ENCODE measurements around the gene DOLK.

DNA sequence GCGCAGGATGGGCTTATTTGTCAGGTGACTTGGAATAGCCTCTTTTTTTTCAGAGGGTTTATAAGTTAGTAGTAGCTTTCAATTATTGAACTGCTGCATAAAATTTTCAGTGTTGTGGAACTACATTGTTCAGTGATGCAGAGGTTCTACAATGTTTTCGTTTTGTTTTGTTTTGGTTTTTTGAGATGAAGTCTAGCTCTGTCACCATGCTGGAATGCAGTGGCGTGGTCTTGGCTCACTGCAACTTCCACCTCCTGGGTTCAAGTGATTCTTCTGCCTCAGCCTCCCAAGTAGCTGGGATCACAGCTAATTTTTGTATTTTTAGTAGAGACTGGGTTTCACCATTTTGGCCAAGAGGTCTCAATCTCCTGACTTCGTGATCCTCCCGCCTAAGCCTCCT, 22.1 kb upstream of the DOLK start:
- TF ChIP-seq ZNF274 (IDR thresholded peaks at IDR 0.05; ENCODE audit: low read depth, low read length) (no peak), SUZ12 (IDR thresholded peaks at IDR 0.05; ENCODE audit: extremely low read depth, insufficient read depth, insufficient read length) (no peak), YY1 (IDR thresholded peaks at IDR 0.05; ENCODE audit: insufficient read depth, insufficient read length) (no peak)
